Stimulated activated CD4-positive, alpha-beta T cell treated with anti-CD3 and anti-CD28 coated beads, TNF-alpha, amount 100 ng/mL, for 48 hours (primary cell): ENCODE measurements around the gene ZNF862.
"Not testable (repeated sequence)": the region's sequence is repeated elsewhere in the genome, so short reads cannot be mapped to it uniquely, and the experiment has no call there.

ENCODE experiments used
- DNase-seq, 3 donors: peaks; one replicate each; pipeline ENCODE4 v3.0.0-alpha.2; 2020; ENCODE audit warnings: low read depth in 3 of 3

Gene ZNF862

GRCh38 chr7:149824748-149825566 lies 13.2 kb upstream of the ZNF862 start:
- DNase-seq: no peak

GRCh38 chr7:149825567-149826343 lies 12.4 kb upstream of the ZNF862 start:
- DNase-seq: no peak

DNA sequence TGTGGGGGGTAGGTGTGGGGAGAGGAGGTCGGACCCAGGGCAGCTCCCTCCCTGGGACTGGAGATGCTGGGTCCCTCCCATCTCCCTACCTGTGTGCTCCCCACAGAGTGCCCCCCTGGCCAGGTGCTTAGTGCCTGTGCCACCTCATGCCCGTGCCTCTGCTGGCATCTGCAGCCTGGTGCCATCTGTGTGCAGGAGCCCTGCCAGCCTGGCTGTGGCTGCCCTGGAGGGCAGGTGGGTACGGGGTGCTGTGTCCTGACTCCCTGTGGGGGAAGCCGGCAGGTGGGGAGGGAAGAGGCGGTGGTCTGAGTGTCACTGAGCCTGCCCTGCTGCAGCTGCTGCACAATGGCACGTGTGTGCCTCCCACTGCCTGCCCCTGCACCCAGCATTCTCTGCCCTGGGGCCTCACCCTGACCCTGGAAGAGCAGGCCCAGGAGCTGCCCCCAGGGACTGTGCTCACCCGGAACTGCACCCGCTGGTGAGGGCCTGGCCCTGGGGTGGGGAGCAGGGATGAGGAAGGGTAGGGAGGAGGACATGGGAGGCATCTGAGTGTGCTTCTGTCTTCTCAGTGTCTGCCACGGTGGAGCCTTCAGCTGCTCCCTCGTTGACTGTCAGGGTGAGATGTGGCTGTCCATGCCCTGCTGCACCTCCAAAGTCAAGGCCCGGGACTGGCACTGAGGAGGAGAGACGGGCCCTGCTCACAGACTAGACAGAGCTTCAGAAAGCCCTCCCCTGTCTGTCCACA lies 11.7 kb upstream of the ZNF862 start:
- no peak for DNase-seq

DNA sequence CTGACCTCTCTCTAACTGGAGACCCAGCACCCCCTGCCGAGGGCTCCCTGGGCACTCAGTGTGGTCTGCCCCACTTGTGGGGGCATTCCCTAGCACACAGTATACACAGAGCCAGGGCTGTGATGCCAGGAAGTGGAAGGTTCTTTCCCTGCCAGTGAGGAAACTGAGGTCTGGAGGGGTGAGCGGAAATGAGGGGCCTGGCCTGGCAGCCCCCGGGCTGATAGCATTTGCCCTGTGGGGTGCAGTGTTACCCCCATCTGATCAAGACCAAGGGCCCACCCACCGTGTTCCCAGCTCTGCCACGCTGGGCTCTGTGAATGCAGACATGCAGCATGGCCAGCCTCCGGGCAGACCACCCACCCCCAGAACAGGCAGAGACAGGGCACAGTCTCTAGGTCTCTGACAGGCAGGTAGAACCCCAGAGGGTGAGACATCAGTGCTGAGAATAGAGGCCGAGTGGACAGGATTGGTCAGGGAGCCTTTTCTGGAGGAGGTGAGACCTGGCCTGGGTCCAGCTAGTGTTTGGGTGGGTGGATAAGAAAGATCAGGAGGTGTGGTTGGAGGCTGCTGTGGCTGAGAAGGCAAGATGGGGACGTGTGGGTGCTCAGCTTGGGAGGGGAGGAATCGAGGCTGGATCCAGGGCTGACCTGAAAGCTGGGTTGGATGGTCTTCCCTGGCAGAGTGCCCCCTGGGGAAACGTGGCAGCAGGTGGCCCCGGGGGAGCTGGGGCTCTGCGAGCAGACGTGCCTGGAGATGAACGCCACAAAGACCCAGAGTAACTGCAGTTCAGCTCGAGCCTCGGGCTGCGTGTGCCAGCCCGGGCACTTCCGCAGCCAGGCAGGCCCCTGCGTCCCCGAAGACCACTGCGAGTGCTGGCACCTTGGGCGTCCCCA lies 10.8 kb upstream of the ZNF862 start:
- DNase-seq: no peak

- DNase-seq: no peak
Measured at GRCh38 chr7:149828357-149829309, 9.5 kb upstream of the ZNF862 start.

GRCh38 chr7:149830527-149830926 lies 7.6 kb upstream of the ZNF862 start:
- DNase-seq: not testable (repeated sequence)

- no peak for DNase-seq
Measured at GRCh38 chr7:149830997-149831740, 7.0 kb upstream of the ZNF862 start.

GRCh38 chr7:149831741-149832219 lies 6.4 kb upstream of the ZNF862 start:
- no peak for DNase-seq

DNA sequence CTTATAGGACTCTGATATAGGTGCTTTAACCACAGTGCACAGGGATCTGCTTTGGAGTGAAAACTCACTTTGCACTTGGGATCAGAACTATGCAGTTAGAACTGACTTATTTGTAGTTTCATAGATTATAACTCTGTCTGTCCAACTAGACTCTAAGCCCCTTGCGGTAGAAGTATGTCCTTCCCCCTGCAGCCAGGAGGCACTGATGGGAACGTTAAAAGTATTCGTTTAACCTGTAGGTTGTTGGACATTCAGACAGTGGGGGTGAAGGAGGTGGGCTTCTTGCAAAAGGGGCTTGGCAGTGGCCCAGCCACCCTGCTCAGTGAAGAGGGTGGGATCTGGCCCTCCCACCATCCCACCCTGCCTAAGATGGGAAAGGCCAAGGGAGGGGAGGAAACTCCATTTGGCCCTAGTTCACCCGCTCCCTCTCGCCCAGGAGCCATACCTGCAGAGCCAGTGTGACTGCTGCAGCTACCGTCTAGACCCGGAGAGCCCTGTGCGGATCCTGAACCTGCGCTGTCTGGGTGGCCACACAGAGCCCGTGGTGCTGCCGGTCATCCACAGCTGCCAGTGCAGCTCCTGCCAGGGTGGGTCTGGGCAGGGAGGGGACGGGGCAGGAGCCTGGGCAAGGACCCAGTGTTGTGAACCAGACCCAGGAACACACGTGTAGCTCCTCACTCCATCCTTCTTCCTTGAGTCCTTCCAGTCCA lies 5.7 kb upstream of the ZNF862 start:
- DNase-seq: no peak

DNA sequence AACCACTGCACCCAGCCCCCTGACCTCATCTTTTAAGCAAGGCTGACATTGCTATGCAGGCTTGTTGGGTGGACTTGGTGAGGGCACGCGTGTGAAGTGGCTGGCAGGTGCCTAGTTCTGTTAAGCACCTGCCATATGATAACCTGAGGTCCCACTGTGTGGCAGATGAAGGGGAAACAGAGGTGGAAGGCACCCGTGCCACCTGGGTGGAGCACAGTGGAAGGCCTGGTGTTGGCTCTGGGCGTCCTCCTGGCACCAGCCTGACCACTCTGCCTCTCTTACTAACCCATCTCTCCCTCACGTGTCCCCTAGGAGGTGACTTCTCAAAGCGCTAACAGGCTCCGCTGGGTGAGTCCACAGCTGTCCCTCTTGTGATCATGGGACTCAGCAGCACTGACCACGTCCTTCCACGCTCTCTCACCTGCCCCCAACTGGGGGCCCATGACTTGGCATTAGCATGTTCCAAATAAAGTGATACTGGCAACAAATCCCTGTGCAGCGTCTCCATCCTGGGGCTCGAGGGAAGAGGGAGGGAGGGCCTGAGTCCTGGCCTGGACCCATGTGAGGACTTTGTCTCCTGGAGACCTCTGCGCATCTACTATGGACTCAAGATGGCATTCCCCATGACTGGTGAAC lies 4.6 kb upstream of the ZNF862 start:
- no peak for DNase-seq

DNA sequence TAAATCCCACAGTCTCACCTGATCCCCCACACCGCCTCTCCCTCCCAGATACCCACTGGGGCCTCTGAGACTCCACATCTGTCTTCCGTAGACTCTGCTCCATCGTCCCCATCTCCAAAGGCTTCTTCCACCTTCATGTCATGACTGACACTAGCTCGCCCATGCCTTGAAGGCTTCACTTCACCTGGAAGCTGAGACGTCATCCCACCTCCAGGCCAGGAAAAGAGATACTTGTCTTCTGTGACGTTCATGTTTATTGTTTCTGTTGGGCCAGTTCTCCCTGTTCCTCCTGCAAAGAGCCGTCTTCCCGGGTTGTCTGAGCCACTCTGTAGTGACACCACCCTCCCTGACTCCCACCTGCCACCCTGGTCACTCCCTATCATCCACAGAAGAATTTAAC lies 3.6 kb upstream of the ZNF862 start:
- DNase-seq: no peak

GRCh38 chr7:149836434-149836833 lies 1.7 kb upstream of the ZNF862 start:
- DNase-seq: no peak

GRCh38 chr7:149837564-149838223 lies 481 bp upstream of the ZNF862 start:
- DNase-seq: no peak

- DNase-seq: no peak
Measured at GRCh38 chr7:149838992-149839408, 825 bp downstream of the ZNF862 start.

DNA sequence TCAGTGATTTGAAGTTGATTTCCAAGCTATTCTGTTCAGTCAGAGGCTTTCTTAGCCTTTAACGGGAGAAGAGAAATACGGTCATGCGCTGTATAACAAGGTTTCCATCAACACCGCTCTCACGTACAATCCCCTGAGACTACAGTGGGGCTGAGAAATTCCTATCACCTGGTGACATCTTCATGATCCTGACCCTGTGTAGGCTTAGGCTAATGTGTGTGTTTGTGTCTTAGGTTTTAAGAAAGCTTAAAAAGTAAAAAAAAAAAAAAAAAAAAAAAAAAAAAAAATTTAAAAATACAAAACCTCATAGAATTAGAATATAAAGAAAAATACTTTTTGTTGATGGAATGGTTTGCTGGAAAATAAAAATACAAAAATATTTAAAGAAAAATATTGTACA lies 1.8 kb downstream of the ZNF862 start:
- no peak for DNase-seq

- no peak for DNase-seq
Measured at GRCh38 chr7:149843566-149843965, 5.4 kb downstream of the ZNF862 start.

GRCh38 chr7:149844445-149844844 lies 6.3 kb downstream of the ZNF862 start:
- DNase-seq: no peak
